CD14-positive monocyte (primary cell): ENCODE results near the gene HAND2. TPM values are rescaled to one million over a fixed set of nuclear protein-coding genes. Genes with fewer than 3 reads are reported as not detected.

Experiments used
- DNase-seq, 3 donors: peaks; one replicate each; pipeline ENCODE4 v3.0.0-alpha.2; 2011 to 2022
- H2AFZ ChIP-seq: 2 replicates; pipeline ENCODE4 v1.6.0; 2012; ENCODE audit warnings: mild to moderate bottlenecking, low read depth, low read length, inconsistent platforms; ENCODE audit not compliant: insufficient read depth, poor library complexity, severe bottlenecking
- H3K27ac ChIP-seq, 2 donors: 1 replicate in 1 of 2; 2 replicates in 1 of 2; pipeline ENCODE4 v1.5.1; 2012 to 2013; ENCODE audit warnings: low read length in 2 of 2, control low read depth in 1 of 2, inconsistent platforms in 1 of 2, low read depth in 1 of 2, mild to moderate bottlenecking in 1 of 2
- H3K27me3 ChIP-seq, 2 donors: one replicate each; pipeline versions ENCODE4 v1.6.0 to v1.6.1; 2011 to 2013; ENCODE audit warnings: low read length in 2 of 2; ENCODE audit not compliant: control insufficient read depth in 2 of 2, insufficient read depth in 2 of 2
- H3K36me3 ChIP-seq, 2 donors: replicated peaks in 1 of 2; 1 replicate in 1 of 2; 2 replicates in 1 of 2; pipeline versions ENCODE4 v1.5.1 to v1.6.1; 2012 to 2013; ENCODE audit warnings: low read length in 2 of 2, control low read depth in 1 of 2, inconsistent platforms in 1 of 2, mild to moderate bottlenecking in 1 of 2; ENCODE audit not compliant: insufficient read depth in 2 of 2, control insufficient read depth in 1 of 2
- H3K4me1 ChIP-seq, 2 donors: 1 replicate in 1 of 2; 2 replicates in 1 of 2; pipeline versions ENCODE4 v1.5.1 to v1.6.1; 2012 to 2013; ENCODE audit warnings: low read length in 2 of 2, control low read depth in 1 of 2, inconsistent platforms in 1 of 2, mild to moderate bottlenecking in 1 of 2, moderate library complexity in 1 of 2; ENCODE audit not compliant: insufficient read depth in 2 of 2, control insufficient read depth in 1 of 2
- H3K4me2 ChIP-seq: replicated peaks from 2 replicates; pipeline ENCODE3; 2012; ENCODE audit warnings: low read length, moderate library complexity, mild to moderate bottlenecking; ENCODE audit not compliant: poor library complexity, severe bottlenecking; ENCODE audit errors: extremely low read depth
- H3K4me3 ChIP-seq, 3 experiments: fragments of 200-600 bp in 1 of 3; sonication (generic) in 1 of 3; replicated peaks in 1 of 3; 1 replicate in 2 of 3; 2 replicates in 1 of 3; pipeline ENCODE4 v1.5.1; 2011 to 2013; ENCODE audit warnings: low read length in 3 of 3, mild to moderate bottlenecking in 3 of 3, control low read depth in 2 of 3, low read depth in 2 of 3, inconsistent platforms in 1 of 3, moderate library complexity in 1 of 3
- H3K79me2 ChIP-seq: 2 replicates; pipeline ENCODE4 v1.6.0; 2012; ENCODE audit warnings: mild to moderate bottlenecking, control low read depth, inconsistent platforms, low read length, moderate library complexity; ENCODE audit not compliant: insufficient read depth
- H3K9ac ChIP-seq: 2 replicates; pipeline ENCODE4 v1.6.0; 2017; ENCODE audit warnings: low read length, mild to moderate bottlenecking; ENCODE audit not compliant: insufficient read depth, poor library complexity, severe bottlenecking
- H3K9me3 ChIP-seq, 2 donors: replicated peaks in 1 of 2; 1 replicate in 1 of 2; 2 replicates in 1 of 2; pipeline versions ENCODE4 v1.5.1 to v1.6.1; 2012 to 2013; ENCODE audit warnings: low read length in 2 of 2, control low read depth in 1 of 2; ENCODE audit not compliant: control insufficient read depth in 1 of 2, insufficient read depth in 1 of 2
- H4K20me1 ChIP-seq: 2 replicates; pipeline ENCODE4 v1.6.0; 2012; ENCODE audit warnings: mild to moderate bottlenecking, low read length, control low read depth, moderate library complexity; ENCODE audit not compliant: insufficient read depth
- H3K27ac Mint-ChIP-seq, 7 donors: one replicate each; pipeline ENCODE4 v1.8.0; 2020; ENCODE audit warnings: mild to moderate bottlenecking in 7 of 7, mixed read lengths in 7 of 7, moderate library complexity in 6 of 7, inconsistent platforms in 2 of 7
- H3K27me3 Mint-ChIP-seq, 3 donors: one replicate each; pipeline ENCODE4 v1.8.0; 2021 to 2022; ENCODE audit warnings: low read depth in 3 of 3, mild to moderate bottlenecking in 3 of 3, mixed read lengths in 3 of 3, moderate library complexity in 3 of 3, inconsistent platforms in 1 of 3
- H3K36me3 Mint-ChIP-seq, 2 donors: one replicate each; pipeline ENCODE4 v1.8.0; 2020; ENCODE audit warnings: mixed read lengths in 2 of 2, inconsistent platforms in 1 of 2, mild to moderate bottlenecking in 1 of 2
- H3K4me1 Mint-ChIP-seq: one replicate; pipeline ENCODE4 v1.8.0; 2020; ENCODE audit warnings: mild to moderate bottlenecking, mixed read lengths
- H3K4me3 Mint-ChIP-seq, 2 donors: one replicate each; pipeline ENCODE4 v1.8.0; 2020; ENCODE audit warnings: mild to moderate bottlenecking in 2 of 2, mixed read lengths in 2 of 2, moderate library complexity in 1 of 2
- H3K9me3 Mint-ChIP-seq, 7 donors: one replicate each; pipeline ENCODE4 v1.8.0; 2020 to 2022; ENCODE audit warnings: mixed read lengths in 7 of 7, mild to moderate bottlenecking in 6 of 7, moderate library complexity in 6 of 7, inconsistent platforms in 2 of 7
- CTCF ChIP-seq: fragments of 200-600 bp; IDR thresholded peaks from one replicate; pipeline ENCODE4 v1.8.0; 2022; ENCODE audit warnings: antibody characterized with exemption, mild to moderate bottlenecking
- WGBS: methylation state at CpG from one replicate; pipeline ENCODE4 v1.1.5; 2013; ENCODE audit warnings: missing lambda C conversion rate; ENCODE audit not compliant: insufficient coverage; 5-methylcytosine and 5-hydroxymethylcytosine counted together
- intact Hi-C, 2 donors: fragments of 100-400 bp; cut with micrococcal nuclease; formaldehyde crosslinking; loops; one replicate each; pipeline versions ENCODE4 v1.15.0 to v1.15.1; 2023
- polyA plus RNA-seq, 3 donors: library from polyadenylated mRNA; depleted of rRNA in 1 of 3; unstranded in 2 of 3; stranded (reverse) in 1 of 3; fragments of 300-500 nt in 2 of 3; fragments of >200 nt in 1 of 3; fragmentation: Illumina TruSeq in 2 of 3; gene quantifications; 1 replicate in 2 of 3; 2 replicates in 1 of 3; pipeline ENCODE4 v1.2.3, GENCODE V29; 2012 to 2021

HAND2 gene
- polyA plus RNA-seq, 3 donors, result not detected

GRCh38 chr4:173573725-173574124, 43.7 kb upstream of the HAND2 start:
- Histone ChIP-seq H3K4me1 (no peaks in the 10 kb centered on the region), H3K4me2 (no peak overlapping the region), H2AFZ (no peak overlapping the region), H4K20me1 (no peaks in the 10 kb centered on the region), H3K79me2 (no peaks in the 10 kb centered on the region), H3K9me3 (no peaks in the 10 kb centered on the region), H3K4me3 (no peak overlapping the region), H3K36me3 (no peaks in the 10 kb centered on the region), H3K27ac (no peak overlapping the region), H3K27me3 (peaks cover 25 to 40% of the 10 kb centered on the region in 2 donors), H3K9ac (no peak overlapping the region)
- peaks cover 7 to 40% (median 14%) of the 10 kb centered on the region in 3 donors for H3K27me3 Mint-ChIP-seq
- no peaks in the 10 kb centered on the region for H3K4me1 Mint-ChIP-seq
- H3K36me3 Mint-ChIP-seq, result no peaks in the 10 kb centered on the region
- WGBS, result no CpG with 5 or more reads among the region's 1 CpG
- H3K4me3 Mint-ChIP-seq, result no peak overlapping the region
- TF ChIP-seq CTCF, result no peak
- H3K27ac Mint-ChIP-seq, result no peak overlapping the region
- no peak for DNase-seq
- intact Hi-C loops, result no loop called here
- H3K9me3 Mint-ChIP-seq, result no peaks in the 10 kb centered on the region

GRCh38 chr4:173573286-173573685, 43.3 kb upstream of the HAND2 start:
- H3K4me3 ChIP-seq, result no peak overlapping the region
- no peak overlapping the region for H3K9ac ChIP-seq
- no peak overlapping the region for H3K27ac ChIP-seq
- 87% methylated on average over 4 of the region's 4 CpGs for whole genome bisulfite sequencing
- no peak for TF ChIP-seq CTCF
- DNase-seq, result no peak
- no peaks in the 10 kb centered on the region for H3K4me1 Mint-ChIP-seq
- H3K4me2 ChIP-seq, result no peak overlapping the region
- H3K79me2 ChIP-seq, result no peaks in the 10 kb centered on the region
- H3K27ac Mint-ChIP-seq, result no peak overlapping the region
- H3K36me3 ChIP-seq, result no peaks in the 10 kb centered on the region
- peaks cover 25 to 42% of the 10 kb centered on the region in 2 donors for H3K27me3 ChIP-seq
- H3K27me3 Mint-ChIP-seq, result peaks cover 7 to 42% (median 14%) of the 10 kb centered on the region in 3 donors
- no peaks in the 10 kb centered on the region for H4K20me1 ChIP-seq
- no peaks in the 10 kb centered on the region for H3K4me1 ChIP-seq
- no peaks in the 10 kb centered on the region for H3K36me3 Mint-ChIP-seq
- intact Hi-C loops, result no loop called here
- no peaks in the 10 kb centered on the region for H3K9me3 Mint-ChIP-seq
- no peaks in the 10 kb centered on the region for H3K9me3 ChIP-seq
- no peak overlapping the region for H2AFZ ChIP-seq
- H3K4me3 Mint-ChIP-seq, result no peak overlapping the region
